Measurements from ENCODE around the gene ADGRA1. TPM values are rescaled to one million over a fixed set of nuclear protein-coding genes. Genes with fewer than 3 reads are reported as not detected.

The ADGRA1 gene
- total and polyA plus RNA-seq, 10 of the 15 experiments (the other 5 are each of a cell fraction or from before 2014, with no cell fraction given), result not detected

- Histone ChIP-seq H2AFZ (ENCODE audit: control insufficient read depth, low read depth, low read length) (no peak overlapping the region), H3K9me3 (replicated peaks; ENCODE audit: control insufficient read depth, insufficient read depth, low read length) (peaks cover 4% of the 10 kb centered on the region; the same call in 1 of the 3 replicates), H3K4me2 (ENCODE audit: control insufficient read depth, insufficient read depth) (no peak overlapping the region), H3K79me2 (ENCODE audit: control insufficient read depth, insufficient read depth, low read length) (no peaks in the 10 kb centered on the region), H3K27me3 (replicated peaks in 1 of 2; ENCODE audit: control insufficient read depth in 2 of 2, insufficient read depth in 2 of 2, low read length in 1 of 2) (no peaks in the 10 kb centered on the region), H3K9ac (ENCODE audit: control insufficient read depth, insufficient read depth, low read length) (no peak overlapping the region), H3K27ac (ENCODE audit: control insufficient read depth, insufficient read depth) (no peak overlapping the region), H3K4me1 (ENCODE audit: control insufficient read depth, insufficient read depth, low read length) (no peaks in the 10 kb centered on the region), H4K20me1 (ENCODE audit: control insufficient read depth, insufficient read depth) (no peaks in the 10 kb centered on the region), H3K4me3 (no peak overlapping the region), H3K36me3 (ENCODE audit: control insufficient read depth in 2 of 2, insufficient read depth in 2 of 2, low read length in 1 of 2) (no peaks in the 10 kb centered on the region)
- ChIA-PET CTCF (no interaction called here), RAD21 (ENCODE audit: unreplicated experiment) (no interaction called here), SMC1A (ENCODE audit: uncharacterized antibody, unreplicated experiment) (no interaction called here), POLR2A (no interaction called here)
- ATAC-seq (no peak), FAIRE-seq (no peak), DNase-seq (ENCODE audit: low read depth, low spot score) (no peak)
- 65% methylated on average over 18 of the region's 21 CpGs for WGBS (ENCODE audit: insufficient coverage, insufficient replicate concordance, low lambda C conversion rate, missing lambda C conversion rate)
- TF ChIP-seq FOXK2 (IDR thresholded peaks at IDR 0.05), result no peak
- TF ChIP-seq PRDM15 (CRISPR knock-in tag; IDR thresholded peaks at IDR 0.05), result no peak
- BruUV-seq (replicated peaks), result no TSS peak
- in situ Hi-C loops (cut with MboI) (no loop called here), intact Hi-C loops (cut with micrococcal nuclease; ENCODE audit: unreplicated experiment) (no loop called here)
Observed at GRCh38 chr10:133117036-133117687, 29.4 kb downstream of the ADGRA1 start.

- H3K9me3 ChIP-seq (replicated peaks; ENCODE audit: control insufficient read depth, insufficient read depth, low read length), result peaks cover 4% of the 10 kb centered on the region; the same call in 1 of the 3 replicates
- no TSS peak for BruUV-seq (replicated peaks)
- no peak for DNase-seq (ENCODE audit: low read depth, low spot score)
- H3K4me3 ChIP-seq, result no peak overlapping the region
- no peaks in the 10 kb centered on the region for H3K79me2 ChIP-seq (ENCODE audit: control insufficient read depth, insufficient read depth, low read length)
- CTCF ChIA-PET, result no interaction called here
- intact Hi-C loops (cut with micrococcal nuclease; ENCODE audit: unreplicated experiment) (no loop called here), in situ Hi-C loops (cut with MboI) (no loop called here)
- H3K9ac ChIP-seq (ENCODE audit: control insufficient read depth, insufficient read depth, low read length), result no peak overlapping the region
- H2AFZ ChIP-seq (ENCODE audit: control insufficient read depth, low read depth, low read length), result no peak overlapping the region
- FAIRE-seq, result no peak
- TF ChIP-seq NR2F1 (conservative IDR thresholded peaks at IDR 0.05) (no peak), TCF12 (IDR thresholded peaks at IDR 0.05; ENCODE audit: low read depth, low read length) (no peak), PAX5 (IDR thresholded peaks at IDR 0.05; ENCODE audit: borderline replicate concordance, low read depth, low read length) (no peak), POLR2AphosphoS5 (IDR thresholded peaks at IDR 0.05; ENCODE audit: low read length) (no peak), RELA (IDR thresholded peaks at IDR 0.05; ENCODE audit: borderline replicate concordance, partially characterized antibody) (no peak), CBFB (IDR thresholded peaks at IDR 0.05; ENCODE audit: low read depth) (no peak), SMAD1 (IDR thresholded peaks at IDR 0.05; ENCODE audit: low read depth, partially characterized antibody) (no peak), CBX3 (IDR thresholded peaks at IDR 0.05; ENCODE audit: borderline replicate concordance, low read depth) (no peak)
- H3K27me3 ChIP-seq (replicated peaks in 1 of 2; ENCODE audit: control insufficient read depth in 2 of 2, insufficient read depth in 2 of 2, low read length in 1 of 2), result no peaks in the 10 kb centered on the region
- no peaks in the 10 kb centered on the region for H4K20me1 ChIP-seq (ENCODE audit: control insufficient read depth, insufficient read depth)
- no peak for ATAC-seq
- WGBS (ENCODE audit: insufficient coverage, insufficient replicate concordance, low lambda C conversion rate, missing lambda C conversion rate), result 21% methylated on average over 8 of the region's 8 CpGs
- no peaks in the 10 kb centered on the region for H3K36me3 ChIP-seq (ENCODE audit: control insufficient read depth in 2 of 2, insufficient read depth in 2 of 2, low read length in 1 of 2)
- H3K27ac ChIP-seq (ENCODE audit: control insufficient read depth, insufficient read depth), result no peak overlapping the region
- RAD21 ChIA-PET (ENCODE audit: unreplicated experiment), result no interaction called here
- SMC1A ChIA-PET (ENCODE audit: uncharacterized antibody, unreplicated experiment), result no interaction called here
- POLR2A ChIA-PET, result no interaction called here
- no peaks in the 10 kb centered on the region for H3K4me1 ChIP-seq (ENCODE audit: control insufficient read depth, insufficient read depth, low read length)
- H3K4me2 ChIP-seq (ENCODE audit: control insufficient read depth, insufficient read depth), result no peak overlapping the region
Observed at GRCh38 chr10:133117688-133118071, 30.0 kb downstream of the ADGRA1 start.
